Neural cell (in vitro differentiated cells): ENCODE data around the gene SLIT3. TPM values are rescaled to one million over a fixed set of nuclear protein-coding genes. Genes with fewer than 3 reads are reported as not detected.

Source experiments
- H2AFZ ChIP-seq: fragments of 200-600, 300-800 bp; sonication (generic), shearing (Covaris generic); 2 replicates; pipeline ENCODE4 v1.6.0; 2014; ENCODE audit warnings: low read depth, mild to moderate bottlenecking, antibody characterized with exemption, low read length, moderate library complexity
- H3F3A ChIP-seq: fragments of 200-600 bp; shearing (Covaris generic); 2 replicates; pipeline ENCODE4 v1.6.1; 2016; ENCODE audit warnings: mild to moderate bottlenecking, moderate library complexity, mixed read lengths, antibody characterized with exemption, low read length; ENCODE audit not compliant: insufficient read depth, poor library complexity, severe bottlenecking
- H3K27ac ChIP-seq: fragments of 200-600, 300-800 bp; sonication (generic), shearing (Covaris generic); 2 replicates; pipeline ENCODE4 v1.5.1; 2014; ENCODE audit warnings: mild to moderate bottlenecking, low read length, moderate library complexity
- H3K27me3 ChIP-seq: fragments of 300-800, 200-600 bp; sonication (generic), shearing (Covaris generic); 2 replicates; pipeline ENCODE4 v1.6.0; 2014; ENCODE audit warnings: mild to moderate bottlenecking, low read depth, low read length, moderate library complexity; ENCODE audit not compliant: insufficient read depth
- H3K36me3 ChIP-seq: fragments of 300-800, 200-600 bp; sonication (generic), shearing (Covaris generic); 2 replicates; pipeline ENCODE4 v1.5.1; 2014; ENCODE audit warnings: mild to moderate bottlenecking, antibody characterized with exemption, low read length, moderate library complexity; ENCODE audit not compliant: insufficient read depth
- H3K4me2 ChIP-seq: fragments of 300-800, 200-600 bp; sonication (generic), shearing (Covaris generic); 2 replicates; pipeline ENCODE4 v1.6.0; 2014; ENCODE audit warnings: mild to moderate bottlenecking, low read length
- H3K4me3 ChIP-seq: fragments of 300-800, 200-600 bp; sonication (generic), shearing (Covaris generic); 2 replicates; pipeline ENCODE4 v1.5.1; 2014; ENCODE audit warnings: mild to moderate bottlenecking, low read length, moderate library complexity
- H3K79me2 ChIP-seq: fragments of 200-600 bp; shearing (Covaris generic); replicated peaks from 2 replicates; pipeline ENCODE4 v1.6.0; 2014; ENCODE audit warnings: mild to moderate bottlenecking, low read length, moderate library complexity; ENCODE audit not compliant: insufficient read depth
- H3K9ac ChIP-seq: fragments of 300-800, 200-600 bp; sonication (generic), shearing (Covaris generic); 2 replicates; pipeline ENCODE4 v1.6.1; 2016; ENCODE audit warnings: mild to moderate bottlenecking, low read length, mixed read lengths
- H3K9me2 ChIP-seq: fragments of 200-600 bp; shearing (Covaris generic); 2 replicates; pipeline ENCODE4 v1.6.1; 2016; ENCODE audit warnings: mild to moderate bottlenecking, low read length, mixed read lengths; ENCODE audit not compliant: insufficient read depth
- H3K9me3 ChIP-seq: fragments of 200-600, 300-800 bp; sonication (generic), shearing (Covaris generic); 2 replicates; pipeline ENCODE4 v1.6.1; 2016; ENCODE audit warnings: mild to moderate bottlenecking, mixed run types, low read length, moderate library complexity, mixed read lengths
- H4K20me1 ChIP-seq: fragments of 200-600 bp; shearing (Covaris generic); 2 replicates; pipeline ENCODE4 v1.6.1; 2016; ENCODE audit warnings: mild to moderate bottlenecking, mixed run types; ENCODE audit not compliant: insufficient read depth
- CTCF ChIP-seq: fragments of 450-650 bp; IDR thresholded peaks from 2 replicates; pipeline ENCODE4 v1.5.1; 2014; ENCODE audit warnings: antibody characterized with exemption, mild to moderate bottlenecking, moderate library complexity; ENCODE audit not compliant: poor library complexity, severe bottlenecking
- EP300 ChIP-seq: fragments of 450-650 bp; conservative IDR thresholded peaks from 2 replicates; pipeline ENCODE4 v1.6.1; 2014; ENCODE audit warnings: antibody characterized with exemption, mild to moderate bottlenecking, moderate library complexity; ENCODE audit not compliant: poor library complexity, severe bottlenecking
- EZH2 ChIP-seq: fragments of 200-600, 300-800 bp; shearing (Covaris generic), sonication (generic); IDR thresholded peaks from 2 replicates; pipeline ENCODE4 v1.6.1; 2014; ENCODE audit warnings: antibody characterized with exemption, low read length, borderline replicate concordance, mild to moderate bottlenecking; ENCODE audit not compliant: insufficient read depth, poor library complexity, severe bottlenecking
- MXI1 ChIP-seq: fragments of 450-650 bp; conservative IDR thresholded peaks from 2 replicates; pipeline ENCODE4 v1.6.1; 2014; ENCODE audit warnings: antibody characterized with exemption, mild to moderate bottlenecking; ENCODE audit not compliant: poor library complexity, severe bottlenecking
- POLR2AphosphoS5 ChIP-seq: IDR thresholded peaks from 2 replicates; pipeline ENCODE4 v1.6.1; 2012
- RAD21 ChIP-seq: fragments of 450-650 bp; conservative IDR thresholded peaks from 2 replicates; pipeline ENCODE4 v1.6.1; 2014; ENCODE audit warnings: antibody characterized with exemption, mild to moderate bottlenecking, moderate library complexity
- REST ChIP-seq: IDR thresholded peaks from 2 replicates; pipeline ENCODE4 v1.6.1; 2012; ENCODE audit warnings: borderline replicate concordance
- SMC3 ChIP-seq: fragments of 450-650 bp; conservative IDR thresholded peaks from 2 replicates; pipeline ENCODE4 v1.6.1; 2014; ENCODE audit warnings: antibody characterized with exemption, mild to moderate bottlenecking, moderate library complexity; ENCODE audit not compliant: poor library complexity
- TAF1 ChIP-seq: IDR thresholded peaks from 2 replicates; pipeline ENCODE4 v1.6.1; 2012; ENCODE audit warnings: low read depth
- polyA plus RNA-seq: library from polyadenylated mRNA; depleted of rRNA; stranded (reverse); fragments of >200 nt; gene quantifications from 2 replicates; pipeline ENCODE4 v1.2.3, GENCODE V29; 2014

The SLIT3 gene
- polyA plus RNA-seq, 1 donor from 2014 or later = 1.2 TPM

- H3K4me2 ChIP-seq = no peak overlapping the region
- H3K9ac ChIP-seq = no peak overlapping the region
- no peak overlapping the region for H3K27ac ChIP-seq
- no peaks in the 10 kb centered on the region for H3K9me3 ChIP-seq
- H3K79me2 ChIP-seq = no peaks in the 10 kb centered on the region
- no peaks in the 10 kb centered on the region for H3F3A ChIP-seq
- no peak overlapping the region for H3K4me3 ChIP-seq
- H4K20me1 ChIP-seq = no peaks in the 10 kb centered on the region
- H3K9me2 ChIP-seq = no peaks in the 10 kb centered on the region
- no peak overlapping the region for H2AFZ ChIP-seq
- TF ChIP-seq REST (no peak), EZH2 (no peak), CTCF (no peak), RAD21 (no peak), MXI1 (no peak), POLR2AphosphoS5 (no peak), TAF1 (no peak), EP300 (no peak), SMC3 (no peak)
- no peaks in the 10 kb centered on the region for H3K36me3 ChIP-seq
- peaks cover 15% of the 10 kb centered on the region for H3K27me3 ChIP-seq
Observed at GRCh38 chr5:168920019-168920810, 380.7 kb downstream of the SLIT3 start.

GRCh38 chr5:168917947-168918600 is 382.9 kb downstream of the SLIT3 start:
- Histone ChIP-seq H4K20me1 (no peaks in the 10 kb centered on the region), H3K27me3 (peaks cover 15% of the 10 kb centered on the region), H3K27ac (no peak overlapping the region), H3F3A (no peaks in the 10 kb centered on the region), H3K4me3 (peak overlapping the region; percentile 15), H3K79me2 (no peaks in the 10 kb centered on the region), H3K9ac (no peak overlapping the region), H3K36me3 (no peaks in the 10 kb centered on the region), H3K4me2 (peak overlapping the region; percentile 28), H3K9me3 (no peaks in the 10 kb centered on the region), H3K9me2 (no peaks in the 10 kb centered on the region), H2AFZ (no peak overlapping the region)
- TF ChIP-seq POLR2AphosphoS5 (no peak), EP300 (peak; percentile 29)
